ENCODE results near the gene RPS27. TPM values are rescaled to one million over a fixed set of nuclear protein-coding genes. Genes with fewer than 3 reads are reported as not detected.

RPS27 gene
- total and polyA plus RNA-seq, 4 donors = 452 to 3,145 (median 1,349) TPM

DNA sequence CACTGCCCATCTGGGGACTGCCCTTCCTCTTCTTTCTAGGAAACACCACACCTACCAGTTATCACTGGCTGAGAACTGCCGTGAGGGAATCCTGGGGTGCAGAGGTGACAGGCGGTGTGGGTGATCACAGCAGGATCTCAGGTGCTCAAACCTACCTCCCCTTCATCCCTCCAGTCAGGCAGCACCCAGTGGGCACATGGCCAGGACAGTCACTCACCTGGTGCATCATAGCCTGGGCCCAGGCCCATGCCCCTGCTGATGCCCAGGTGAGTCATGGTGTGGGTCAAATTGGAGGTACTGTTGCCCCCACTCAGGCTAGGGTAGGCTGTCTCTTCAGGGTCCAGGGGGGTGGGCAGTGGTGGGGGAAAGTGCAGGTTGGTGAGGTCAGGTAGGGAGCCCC lies 38.8 kb upstream of the RPS27 start:
- Histone ChIP-seq H3K9ac (ENCODE audit: low read depth in 1 of 2, low read length in 2 of 2) (no peak overlapping the region), H3K27me3 (ENCODE audit: control insufficient read depth in 4 of 4, insufficient read depth in 4 of 4, low read length in 3 of 4) (no peaks in the 10 kb centered on the region), H3K27ac (ENCODE audit: low read depth in 1 of 2, low read length in 2 of 2) (no peak overlapping the region), H3K4me3 (ENCODE audit: low read depth in 1 of 3, low read length in 3 of 3) (no peak overlapping the region), H3K4me1 (ENCODE audit: control insufficient read depth in 4 of 4, insufficient read depth in 4 of 4, low read length in 3 of 4) (peaks cover 11 to 40% (median 36%) of the 10 kb centered on the region in 4 donors), H3K9me3 (ENCODE audit: control insufficient read depth in 4 of 4, low read length in 3 of 4) (no peaks in the 10 kb centered on the region), H3K36me3 (ENCODE audit: control insufficient read depth in 4 of 4, insufficient read depth in 3 of 4, low read depth in 1 of 4, low read length in 3 of 4) (peaks cover 12 to 41% (median 31%) of the 10 kb centered on the region in 4 donors)
- TF ChIP-seq HNF4G (IDR thresholded peaks at IDR 0.05) (no peak), FOXA1 (IDR thresholded peaks at IDR 0.05) (no peak), RXRA (IDR thresholded peaks at IDR 0.05) (no peak), SP1 (IDR thresholded peaks at IDR 0.05) (no peak), GABPA (IDR thresholded peaks at IDR 0.05 in 1 of 2, conservative IDR thresholded peaks at IDR 0.05 in 1 of 2) (no peak), TAF1 (conservative IDR thresholded peaks at IDR 0.05) (no peak), HNF4A (conservative IDR thresholded peaks at IDR 0.05) (no peak), EGR1 (IDR thresholded peaks at IDR 0.05; ENCODE audit: low read depth in 2 of 2) (no peak), YY1 (IDR thresholded peaks at IDR 0.05) (no peak), JUND (IDR thresholded peaks at IDR 0.05) (no peak), RAD21 (IDR thresholded peaks at IDR 0.05) (no peak), FOXA2 (IDR thresholded peaks at IDR 0.05) (no peak), NR2F2 (IDR thresholded peaks at IDR 0.05) (no peak)
- TF ChIP-seq, protein P1, sequence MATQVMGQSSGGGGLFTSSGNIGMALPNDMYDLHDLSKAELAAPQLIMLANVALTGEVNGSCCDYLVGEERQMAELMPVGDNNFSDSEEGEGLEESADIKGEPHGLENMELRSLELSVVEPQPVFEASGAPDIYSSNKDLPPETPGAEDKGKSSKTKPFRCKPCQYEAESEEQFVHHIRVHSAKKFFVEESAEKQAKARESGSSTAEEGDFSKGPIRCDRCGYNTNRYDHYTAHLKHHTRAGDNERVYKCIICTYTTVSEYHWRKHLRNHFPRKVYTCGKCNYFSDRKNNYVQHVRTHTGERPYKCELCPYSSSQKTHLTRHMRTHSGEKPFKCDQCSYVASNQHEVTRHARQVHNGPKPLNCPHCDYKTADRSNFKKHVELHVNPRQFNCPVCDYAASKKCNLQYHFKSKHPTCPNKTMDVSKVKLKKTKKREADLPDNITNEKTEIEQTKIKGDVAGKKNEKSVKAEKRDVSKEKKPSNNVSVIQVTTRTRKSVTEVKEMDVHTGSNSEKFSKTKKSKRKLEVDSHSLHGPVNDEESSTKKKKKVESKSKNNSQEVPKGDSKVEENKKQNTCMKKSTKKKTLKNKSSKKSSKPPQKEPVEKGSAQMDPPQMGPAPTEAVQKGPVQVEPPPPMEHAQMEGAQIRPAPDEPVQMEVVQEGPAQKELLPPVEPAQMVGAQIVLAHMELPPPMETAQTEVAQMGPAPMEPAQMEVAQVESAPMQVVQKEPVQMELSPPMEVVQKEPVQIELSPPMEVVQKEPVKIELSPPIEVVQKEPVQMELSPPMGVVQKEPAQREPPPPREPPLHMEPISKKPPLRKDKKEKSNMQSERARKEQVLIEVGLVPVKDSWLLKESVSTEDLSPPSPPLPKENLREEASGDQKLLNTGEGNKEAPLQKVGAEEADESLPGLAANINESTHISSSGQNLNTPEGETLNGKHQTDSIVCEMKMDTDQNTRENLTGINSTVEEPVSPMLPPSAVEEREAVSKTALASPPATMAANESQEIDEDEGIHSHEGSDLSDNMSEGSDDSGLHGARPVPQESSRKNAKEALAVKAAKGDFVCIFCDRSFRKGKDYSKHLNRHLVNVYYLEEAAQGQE (IDR thresholded peaks at IDR 0.05) = no peak
- TF ChIP-seq, protein P2, sequence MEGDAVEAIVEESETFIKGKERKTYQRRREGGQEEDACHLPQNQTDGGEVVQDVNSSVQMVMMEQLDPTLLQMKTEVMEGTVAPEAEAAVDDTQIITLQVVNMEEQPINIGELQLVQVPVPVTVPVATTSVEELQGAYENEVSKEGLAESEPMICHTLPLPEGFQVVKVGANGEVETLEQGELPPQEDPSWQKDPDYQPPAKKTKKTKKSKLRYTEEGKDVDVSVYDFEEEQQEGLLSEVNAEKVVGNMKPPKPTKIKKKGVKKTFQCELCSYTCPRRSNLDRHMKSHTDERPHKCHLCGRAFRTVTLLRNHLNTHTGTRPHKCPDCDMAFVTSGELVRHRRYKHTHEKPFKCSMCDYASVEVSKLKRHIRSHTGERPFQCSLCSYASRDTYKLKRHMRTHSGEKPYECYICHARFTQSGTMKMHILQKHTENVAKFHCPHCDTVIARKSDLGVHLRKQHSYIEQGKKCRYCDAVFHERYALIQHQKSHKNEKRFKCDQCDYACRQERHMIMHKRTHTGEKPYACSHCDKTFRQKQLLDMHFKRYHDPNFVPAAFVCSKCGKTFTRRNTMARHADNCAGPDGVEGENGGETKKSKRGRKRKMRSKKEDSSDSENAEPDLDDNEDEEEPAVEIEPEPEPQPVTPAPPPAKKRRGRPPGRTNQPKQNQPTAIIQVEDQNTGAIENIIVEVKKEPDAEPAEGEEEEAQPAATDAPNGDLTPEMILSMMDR (IDR thresholded peaks at IDR 0.05; ENCODE audit: low read depth, low read length, missing input control) = no peak
- TF ChIP-seq, protein P3, sequence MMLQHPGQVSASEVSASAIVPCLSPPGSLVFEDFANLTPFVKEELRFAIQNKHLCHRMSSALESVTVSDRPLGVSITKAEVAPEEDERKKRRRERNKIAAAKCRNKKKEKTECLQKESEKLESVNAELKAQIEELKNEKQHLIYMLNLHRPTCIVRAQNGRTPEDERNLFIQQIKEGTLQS (IDR thresholded peaks at IDR 0.05) = no peak
- TF ChIP-seq, protein P4, sequence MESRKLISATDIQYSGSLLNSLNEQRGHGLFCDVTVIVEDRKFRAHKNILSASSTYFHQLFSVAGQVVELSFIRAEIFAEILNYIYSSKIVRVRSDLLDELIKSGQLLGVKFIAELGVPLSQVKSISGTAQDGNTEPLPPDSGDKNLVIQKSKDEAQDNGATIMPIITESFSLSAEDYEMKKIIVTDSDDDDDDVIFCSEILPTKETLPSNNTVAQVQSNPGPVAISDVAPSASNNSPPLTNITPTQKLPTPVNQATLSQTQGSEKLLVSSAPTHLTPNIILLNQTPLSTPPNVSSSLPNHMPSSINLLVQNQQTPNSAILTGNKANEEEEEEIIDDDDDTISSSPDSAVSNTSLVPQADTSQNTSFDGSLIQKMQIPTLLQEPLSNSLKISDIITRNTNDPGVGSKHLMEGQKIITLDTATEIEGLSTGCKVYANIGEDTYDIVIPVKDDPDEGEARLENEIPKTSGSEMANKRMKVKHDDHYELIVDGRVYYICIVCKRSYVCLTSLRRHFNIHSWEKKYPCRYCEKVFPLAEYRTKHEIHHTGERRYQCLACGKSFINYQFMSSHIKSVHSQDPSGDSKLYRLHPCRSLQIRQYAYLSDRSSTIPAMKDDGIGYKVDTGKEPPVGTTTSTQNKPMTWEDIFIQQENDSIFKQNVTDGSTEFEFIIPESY (IDR thresholded peaks at IDR 0.05) = no peak
- TF ChIP-seq, protein P5, sequence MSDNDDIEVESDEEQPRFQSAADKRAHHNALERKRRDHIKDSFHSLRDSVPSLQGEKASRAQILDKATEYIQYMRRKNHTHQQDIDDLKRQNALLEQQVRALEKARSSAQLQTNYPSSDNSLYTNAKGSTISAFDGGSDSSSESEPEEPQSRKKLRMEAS (IDR thresholded peaks at IDR 0.05) = no peak
- WGBS = 90% methylated on average over 2 of the region's 2 CpGs
- DNase-seq (ENCODE audit: low spot score) = no peak

All from liver (tissue), 9 donors.